KMS-11 (cell line): Measurements from ENCODE around the gene URM1.
A peak's percentile ranks its signal among the peaks of the same experiment; 100 is the strongest.

ENCODE experiments used
- H2AFZ ChIP-seq: fragments of 200-600 bp; sonication (generic); 2 replicates; pipeline ENCODE4 v1.6.1; 2016; ENCODE audit warnings: antibody characterized with exemption, mixed run types, low read depth
- H3K27ac ChIP-seq: fragments of 200-600 bp; sonication (generic); 2 replicates; pipeline ENCODE4 v1.6.1; 2016; ENCODE audit warnings: mild to moderate bottlenecking, mixed run types
- H3K27me3 ChIP-seq: fragments of 200-600 bp; sonication (generic); 2 replicates; pipeline ENCODE4 v1.6.1; 2017; ENCODE audit warnings: mild to moderate bottlenecking, low read depth, mixed run types, moderate library complexity; ENCODE audit not compliant: insufficient read depth
- H3K36me3 ChIP-seq: fragments of 200-600 bp; sonication (generic); 2 replicates; pipeline ENCODE4 v1.6.1; 2017; ENCODE audit warnings: mild to moderate bottlenecking, mixed run types; ENCODE audit not compliant: insufficient read depth
- H3K4me1 ChIP-seq: fragments of 200-600 bp; sonication (generic); 2 replicates; pipeline ENCODE4 v1.6.1; 2016; ENCODE audit warnings: mild to moderate bottlenecking, low read depth, mixed run types; ENCODE audit not compliant: poor library complexity, severe bottlenecking
- H3K4me2 ChIP-seq: fragments of 200-600 bp; sonication (generic); 2 replicates; pipeline ENCODE4 v1.7.0; 2016; ENCODE audit warnings: mild to moderate bottlenecking, mixed run types
- H3K4me3 ChIP-seq: fragments of 200-600 bp; sonication (generic); IDR thresholded peaks from 2 replicates; pipeline ENCODE4 v1.6.1; 2017; ENCODE audit warnings: low read depth, low read length, mixed read lengths; ENCODE audit not compliant: insufficient read depth
- H3K79me2 ChIP-seq: fragments of 200-600 bp; sonication (generic); 2 replicates; pipeline ENCODE4 v1.6.1; 2016; ENCODE audit warnings: low read depth, mixed run types; ENCODE audit not compliant: insufficient read depth
- H3K9ac ChIP-seq: fragments of 200-600 bp; sonication (generic); 2 replicates; pipeline ENCODE4 v1.6.1; 2016; ENCODE audit warnings: mild to moderate bottlenecking, mixed run types
- H4K20me1 ChIP-seq: fragments of 200-600 bp; sonication (generic); 2 replicates; pipeline ENCODE4 v1.6.1; 2016; ENCODE audit warnings: mild to moderate bottlenecking, mixed run types; ENCODE audit not compliant: insufficient read depth
- TF ChIP-seq, protein P1 (sequence below): fragments of 200-600 bp; sonication (generic); conservative IDR thresholded peaks from 2 replicates; pipeline ENCODE4 v1.6.1; 2017; ENCODE audit warnings: low read depth, mild to moderate bottlenecking, antibody characterized with exemption, low read length, moderate library complexity, mixed read lengths

Gene URM1

DNA sequence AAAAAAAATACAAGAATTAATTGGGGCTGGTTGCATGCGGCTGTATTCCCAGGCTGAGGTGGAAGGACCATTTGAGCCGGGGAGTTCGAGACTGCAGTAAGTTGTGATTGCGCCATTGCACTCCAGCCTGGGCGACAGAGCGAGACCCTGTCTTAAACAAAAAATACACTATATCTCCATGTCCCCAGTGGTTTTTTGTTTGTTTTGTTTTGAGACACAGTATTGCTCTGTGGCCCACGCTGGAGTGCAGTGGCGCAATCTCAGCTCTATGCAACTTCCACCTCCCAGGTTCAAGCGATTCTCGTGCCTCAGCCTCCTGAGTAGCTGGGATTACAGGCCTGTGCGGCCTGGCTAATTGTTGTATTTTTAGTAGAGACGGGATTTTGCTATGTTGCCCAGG is 47.4 kb upstream of the URM1 start:
- Histone ChIP-seq H3K4me1 (peaks cover 16% of the 10 kb centered on the region), H3K27me3 (no peaks in the 10 kb centered on the region), H4K20me1 (no peaks in the 10 kb centered on the region), H3K27ac (peak overlapping the region; percentile 73; the same call in 1 of the 2 replicates), H2AFZ (0 out of 2 replicates have a peak overlapping the region, but pooled peaks have one; percentile 82), H3K36me3 (no peaks in the 10 kb centered on the region), H3K4me2 (peak overlapping the region; percentile 86), H3K9ac (peak overlapping the region; percentile 74; the same call in 1 of the 2 replicates), H3K4me3 (no peak overlapping the region), H3K79me2 (peaks cover 29% of the 10 kb centered on the region)
- TF ChIP-seq, protein P1, sequence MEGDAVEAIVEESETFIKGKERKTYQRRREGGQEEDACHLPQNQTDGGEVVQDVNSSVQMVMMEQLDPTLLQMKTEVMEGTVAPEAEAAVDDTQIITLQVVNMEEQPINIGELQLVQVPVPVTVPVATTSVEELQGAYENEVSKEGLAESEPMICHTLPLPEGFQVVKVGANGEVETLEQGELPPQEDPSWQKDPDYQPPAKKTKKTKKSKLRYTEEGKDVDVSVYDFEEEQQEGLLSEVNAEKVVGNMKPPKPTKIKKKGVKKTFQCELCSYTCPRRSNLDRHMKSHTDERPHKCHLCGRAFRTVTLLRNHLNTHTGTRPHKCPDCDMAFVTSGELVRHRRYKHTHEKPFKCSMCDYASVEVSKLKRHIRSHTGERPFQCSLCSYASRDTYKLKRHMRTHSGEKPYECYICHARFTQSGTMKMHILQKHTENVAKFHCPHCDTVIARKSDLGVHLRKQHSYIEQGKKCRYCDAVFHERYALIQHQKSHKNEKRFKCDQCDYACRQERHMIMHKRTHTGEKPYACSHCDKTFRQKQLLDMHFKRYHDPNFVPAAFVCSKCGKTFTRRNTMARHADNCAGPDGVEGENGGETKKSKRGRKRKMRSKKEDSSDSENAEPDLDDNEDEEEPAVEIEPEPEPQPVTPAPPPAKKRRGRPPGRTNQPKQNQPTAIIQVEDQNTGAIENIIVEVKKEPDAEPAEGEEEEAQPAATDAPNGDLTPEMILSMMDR = no peak

DNA sequence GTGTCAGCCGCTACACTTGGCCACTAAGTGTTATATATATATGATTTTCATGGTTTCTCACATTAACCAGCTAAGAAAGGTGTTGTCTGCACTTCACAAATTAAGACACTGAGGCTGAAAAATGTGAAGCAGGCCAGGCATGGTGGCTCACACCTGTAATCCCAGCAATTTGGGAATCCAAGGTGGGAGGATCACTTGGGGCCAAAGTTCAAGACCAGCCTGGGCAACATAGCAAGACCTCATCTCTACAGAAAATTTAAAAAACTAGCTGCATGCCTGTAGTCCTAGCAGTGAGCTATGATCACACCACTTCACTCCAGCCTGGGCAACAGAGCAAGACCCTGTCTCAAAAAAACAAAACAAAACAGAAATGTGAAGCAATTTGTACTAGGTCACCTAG is 46.8 kb upstream of the URM1 start:
- H3K79me2 ChIP-seq = peaks cover 29% of the 10 kb centered on the region
- H3K27ac ChIP-seq = no peak overlapping the region
- no peaks in the 10 kb centered on the region for H4K20me1 ChIP-seq
- H3K27me3 ChIP-seq = no peaks in the 10 kb centered on the region
- H3K36me3 ChIP-seq = no peaks in the 10 kb centered on the region
- TF ChIP-seq, protein P1 = no peak
- peak overlapping the region; percentile 86; the same call in 1 of the 2 replicates for H3K4me2 ChIP-seq
- no peak overlapping the region for H3K4me3 ChIP-seq
- no peak overlapping the region for H3K9ac ChIP-seq
- no peak overlapping the region for H2AFZ ChIP-seq
- H3K4me1 ChIP-seq = peaks cover 16% of the 10 kb centered on the region

DNA sequence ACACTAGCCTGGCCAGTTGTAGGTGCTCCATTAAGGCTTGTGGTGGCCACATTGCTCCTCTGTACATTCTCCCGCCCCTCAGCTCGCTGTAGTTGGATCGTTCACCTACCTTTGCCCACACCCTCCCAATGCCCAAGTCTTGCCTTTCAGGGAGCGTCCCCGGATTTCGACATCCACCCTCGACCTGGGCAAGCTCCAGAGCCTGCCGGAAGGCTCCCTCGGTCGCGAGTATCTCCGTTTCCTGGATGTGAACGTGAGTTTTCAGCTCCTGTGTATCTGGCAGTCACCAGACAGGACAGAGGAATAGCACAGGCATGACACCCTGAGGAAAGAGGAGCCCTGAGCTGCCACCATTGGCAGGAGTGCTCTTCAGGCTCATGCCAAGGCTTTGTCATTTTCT is 45.5 kb upstream of the URM1 start:
- Histone ChIP-seq H3K4me1 (peaks cover 16% of the 10 kb centered on the region), H3K4me2 (no peak overlapping the region), H3K79me2 (peaks cover 29% of the 10 kb centered on the region)

DNA sequence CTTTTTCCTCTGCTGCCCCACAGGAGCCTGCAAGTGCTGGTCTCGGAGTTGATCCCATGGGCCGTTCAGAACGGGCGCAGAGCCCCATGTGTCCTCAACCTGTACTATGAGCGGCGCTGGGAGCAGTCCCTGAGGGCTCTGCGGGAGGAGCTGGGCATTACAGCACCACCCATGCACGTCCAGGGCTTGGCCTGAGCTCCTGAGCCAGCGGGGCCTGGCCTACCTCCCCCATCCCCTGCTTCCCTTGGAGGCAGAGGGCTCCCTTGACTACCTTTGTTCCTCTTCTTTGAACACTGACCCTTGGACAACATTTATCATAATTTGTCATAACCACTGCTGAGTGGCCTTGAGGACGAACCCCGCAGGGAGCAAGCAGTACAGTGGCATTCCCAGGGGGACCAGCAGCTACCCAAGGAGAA is 37.7 kb upstream of the URM1 start:
- no peaks in the 10 kb centered on the region for H4K20me1 ChIP-seq
- no peaks in the 10 kb centered on the region for H3K79me2 ChIP-seq
- TF ChIP-seq, protein P1 = no peak
- no peak overlapping the region for H3K4me2 ChIP-seq
- no peak overlapping the region for H3K27ac ChIP-seq
- H3K4me3 ChIP-seq = no peak overlapping the region
- H2AFZ ChIP-seq = no peak overlapping the region
- no peaks in the 10 kb centered on the region for H3K36me3 ChIP-seq
- H3K4me1 ChIP-seq = no peaks in the 10 kb centered on the region
- H3K27me3 ChIP-seq = no peaks in the 10 kb centered on the region
- no peak overlapping the region for H3K9ac ChIP-seq

More for the DNA sequence above, 45.5 kb upstream of the URM1 start:
- Histone ChIP-seq H4K20me1 (no peaks in the 10 kb centered on the region), H3K27ac (no peak overlapping the region), H3K36me3 (no peaks in the 10 kb centered on the region), H3K9ac (no peak overlapping the region), H2AFZ (no peak overlapping the region), H3K27me3 (no peaks in the 10 kb centered on the region), H3K4me3 (no peak overlapping the region)
- TF ChIP-seq, protein P1 = no peak
